M059J (cell line): ENCODE results near the gene REL. TPM values are rescaled to one million over a fixed set of nuclear protein-coding genes. Genes with fewer than 3 reads are reported as not detected.

ENCODE experiments used
- DNase-seq: peaks from one replicate; pipeline ENCODE4 v3.0.0-alpha.2; 2012; ENCODE audit warnings: low read depth
- total RNA-seq: library from RNA; depleted of rRNA; stranded (reverse); fragments of >200 nt; shearing (Covaris generic); gene quantifications from 2 replicates; pipeline ENCODE4 v1.2.3, GENCODE V29; 2014; rRNA removed

REL gene
- total RNA-seq, 1 experiment from 2014 or later = 3.7 TPM

DNA sequence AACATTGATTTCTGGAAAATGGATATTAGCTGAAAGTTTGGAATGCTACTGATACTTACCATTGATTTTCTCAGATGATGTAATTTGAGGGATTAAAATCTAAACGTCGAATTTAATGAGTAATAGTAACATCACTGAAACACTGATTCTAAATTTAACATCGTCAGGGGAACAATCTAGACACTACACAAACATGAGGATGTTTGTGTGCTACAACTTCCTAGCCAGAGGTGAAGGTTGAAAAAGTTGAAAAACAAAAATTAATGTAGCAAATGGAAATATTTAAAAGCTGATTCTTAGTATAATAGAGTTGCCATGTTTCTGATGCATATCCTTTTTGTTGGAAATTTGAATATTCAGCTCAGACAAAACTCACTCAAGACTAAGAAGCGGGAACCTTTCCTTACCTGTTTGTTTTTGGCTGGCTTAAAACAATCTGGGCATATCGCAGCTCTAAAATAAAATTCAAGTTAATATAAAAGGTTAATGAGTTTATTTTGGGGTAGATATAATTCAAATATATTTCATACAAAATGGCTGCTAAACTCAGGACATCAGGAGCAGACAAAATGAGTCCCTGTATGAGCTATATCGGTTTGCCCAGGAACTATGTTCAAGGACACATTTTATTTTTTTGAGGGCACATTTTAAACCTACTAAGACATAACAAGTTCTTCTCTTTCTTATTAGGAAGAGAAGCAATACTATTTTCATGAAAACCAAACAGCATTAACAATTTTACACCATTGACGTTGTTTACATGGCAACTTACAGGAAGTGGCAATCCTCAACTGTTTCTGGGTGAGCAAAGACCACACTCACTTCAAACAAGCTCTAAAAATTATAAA is 83.5 kb downstream of the REL start:
- no peak for DNase-seq

DNA sequence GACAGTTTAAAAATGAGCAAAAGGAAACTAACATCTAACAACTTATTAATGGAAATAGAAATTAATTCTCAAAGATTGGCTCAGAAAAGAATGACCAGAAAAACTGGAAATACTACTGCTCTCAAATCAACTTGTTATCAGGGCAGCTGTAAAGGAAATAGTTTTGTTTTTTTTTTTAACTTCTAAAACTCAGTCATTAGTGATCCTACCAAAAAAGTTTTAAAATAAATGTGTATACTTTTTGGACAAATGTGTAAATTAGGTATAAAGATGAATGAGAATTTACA is 84.1 kb downstream of the REL start:
- no peak for DNase-seq

GRCh38 chr2:60966507-60967405 is 85.4 kb downstream of the REL start:
- no peak for DNase-seq

GRCh38 chr2:60972889-60973656 is 91.7 kb downstream of the REL start:
- no peak for DNase-seq

DNA sequence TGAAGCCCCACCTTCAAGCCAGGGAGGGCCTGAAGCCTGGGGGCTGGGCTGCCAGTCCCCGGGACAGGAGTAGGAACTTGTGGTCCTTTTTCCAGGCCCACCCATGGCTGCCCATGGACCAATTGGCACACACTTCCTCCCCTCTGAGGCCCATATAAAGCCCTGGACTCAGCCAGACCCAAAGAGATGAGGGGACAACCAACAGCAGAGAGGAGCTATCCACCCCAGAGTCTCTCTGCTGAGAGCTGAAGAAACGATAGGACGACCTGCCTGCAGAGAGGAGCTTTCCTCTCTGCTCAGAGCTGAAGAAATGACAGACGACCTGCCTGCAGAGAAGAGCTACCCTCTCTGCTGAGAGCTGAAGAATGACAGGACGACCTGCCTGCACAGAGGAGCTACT is 92.3 kb downstream of the REL start:
- no peak for DNase-seq

DNA sequence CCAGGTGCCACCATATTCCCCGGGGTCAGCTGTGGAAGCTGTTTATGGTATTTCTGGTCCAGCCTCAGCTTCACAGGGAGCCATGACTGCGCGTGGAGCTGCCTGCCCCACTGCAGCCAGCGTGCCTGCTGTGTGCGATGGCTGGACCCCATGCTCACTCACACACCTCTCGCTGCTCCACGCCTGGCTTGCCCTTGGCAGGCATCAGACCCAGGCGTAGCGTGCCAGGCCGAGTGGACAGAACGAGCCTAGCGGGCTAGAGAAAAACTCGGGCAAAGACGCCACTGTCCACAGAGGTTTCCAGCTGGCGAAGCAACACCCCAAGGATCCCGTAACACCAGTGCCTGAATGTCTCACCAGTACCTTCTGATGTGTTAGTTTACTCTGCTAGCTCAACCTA is 93.3 kb downstream of the REL start:
- no peak for DNase-seq

Other genes with a start within 250 kb of the REL start
- gene PAPOLG, start 125.3 kb upstream of the REL start, total RNA-seq = 14.5 and 15.2 TPM in 2 replicates
- gene PEX13, start 136.1 kb downstream of the REL start, total RNA-seq = 47.8 and 59.4 TPM in 2 replicates
- gene PUS10, start 136.7 kb downstream of the REL start, total RNA-seq = 5.7 and 6.8 TPM in 2 replicates
- gene SANBR, start 184.3 kb downstream of the REL start, total RNA-seq = 6.6 and 10.6 TPM in 2 replicates